IMR-90 (cell line): ENCODE data around the gene CLHC1. TPM values are rescaled to one million over a fixed set of nuclear protein-coding genes. Genes with fewer than 3 reads are reported as not detected.

Source experiments
- ATAC-seq: fragments of 200-7000 bp; cut with Tn5 transposase; 2 replicates; pipeline ENCODE4 v1.9.1; 2020; ENCODE audit warnings: low read depth, mild to moderate bottlenecking, moderate library complexity
- BruUV-seq: library from RNA; stranded (reverse); fragments of 400-500 nt; replicated peaks from 2 replicates; lab custom pipeline; 2021; lab: Mats Ljungman, UMichigan
- CTCF ChIA-PET: fragments of 300-600 bp; formaldehyde crosslinking; extraction: SDS; loops from one replicate; lab custom pipeline; 2021; ENCODE audit warnings: antibody characterized with exemption; lab: Yijun Ruan, JAX
- POLR2A ChIA-PET: fragments of 300-600 bp; sonication (Branson Sonifier 250); formaldehyde crosslinking; loops from one replicate; lab custom pipeline; 2022; ENCODE audit warnings: antibody characterized with exemption; ENCODE audit not compliant: unreplicated experiment; lab: Charles Lee
- DNase-seq: peaks from one replicate; pipeline ENCODE4 v3.0.0; 2013
- H2AFZ ChIP-seq: replicated peaks from 2 replicates; pipeline ENCODE3; 2013; ENCODE audit warnings: low read length, mild to moderate bottlenecking; ENCODE audit not compliant: poor library complexity
- H2AK5ac ChIP-seq: 2 replicates; pipeline ENCODE4 v1.6.1; 2013; ENCODE audit warnings: low read depth, low read length, inconsistent platforms
- H2AK9ac ChIP-seq: replicated peaks from 2 replicates; pipeline ENCODE3; 2013; ENCODE audit warnings: mild to moderate bottlenecking, low read depth, low read length, moderate library complexity; ENCODE audit not compliant: poor library complexity
- H2BK120ac ChIP-seq: 2 replicates; pipeline ENCODE4 v1.6.1; 2013; ENCODE audit warnings: low read depth, low read length, inconsistent platforms
- H2BK15ac ChIP-seq: 3 replicates; pipeline ENCODE4 v1.6.1; 2013; ENCODE audit warnings: low read depth, low read length, inconsistent platforms
- H2BK20ac ChIP-seq: 2 replicates; pipeline ENCODE4 v1.6.1; 2013; ENCODE audit warnings: low read depth, mild to moderate bottlenecking, inconsistent platforms, low read length, moderate library complexity
- H2BK5ac ChIP-seq: 2 replicates; pipeline ENCODE4 v1.6.1; 2013; ENCODE audit warnings: mild to moderate bottlenecking, low read depth, low read length, inconsistent platforms; ENCODE audit not compliant: poor library complexity, severe bottlenecking
- H3K14ac ChIP-seq: replicated peaks from 2 replicates; pipeline ENCODE4 v1.6.1; 2013; ENCODE audit warnings: low read depth, low read length, inconsistent platforms
- H3K18ac ChIP-seq: 2 replicates; pipeline ENCODE4 v1.6.1; 2013; ENCODE audit warnings: low read depth, low read length, control low read depth
- H3K23ac ChIP-seq: 2 replicates; pipeline ENCODE4 v1.6.1; 2013; ENCODE audit warnings: low read depth, low read length, inconsistent platforms
- H3K27ac ChIP-seq: 2 replicates; pipeline ENCODE4 v1.5.1; 2013; ENCODE audit warnings: mild to moderate bottlenecking, control low read depth, low read length; ENCODE audit not compliant: insufficient read depth
- H3K27me3 ChIP-seq: 2 replicates; pipeline ENCODE4 v1.6.1; 2013; ENCODE audit warnings: low read length; ENCODE audit not compliant: control insufficient read depth, insufficient read depth
- H3K36me3 ChIP-seq: 2 replicates; pipeline ENCODE4 v1.6.1; 2013; ENCODE audit warnings: low read length, mixed read lengths; ENCODE audit not compliant: control insufficient read depth, insufficient read depth
- H3K4ac ChIP-seq: 2 replicates; pipeline ENCODE4 v1.6.1; 2013; ENCODE audit warnings: low read depth, low read length, inconsistent platforms
- H3K4me1 ChIP-seq: 2 replicates; pipeline ENCODE4 v1.6.1; 2013; ENCODE audit warnings: low read length, mixed read lengths; ENCODE audit not compliant: control insufficient read depth, insufficient read depth
- H3K4me2 ChIP-seq: 2 replicates; pipeline ENCODE4 v1.6.1; 2013; ENCODE audit warnings: low read depth, mild to moderate bottlenecking, control low read depth, low read length, moderate library complexity
- H3K4me3 ChIP-seq: 2 replicates; pipeline ENCODE4 v1.5.1; 2013; ENCODE audit warnings: low read depth, mild to moderate bottlenecking, control low read depth, low read length, moderate library complexity; ENCODE audit not compliant: insufficient read depth
- H3K56ac ChIP-seq: 2 replicates; pipeline ENCODE4 v1.6.1; 2013; ENCODE audit warnings: low read length, inconsistent platforms; ENCODE audit not compliant: insufficient read depth; ENCODE audit errors: extremely low read depth
- H3K79me1 ChIP-seq, 2 experiments: 2 replicates each; pipeline ENCODE4 v1.6.1; 2013; ENCODE audit warnings: low read length in 2 of 2, inconsistent platforms in 1 of 2, low read depth in 1 of 2
- H3K9ac ChIP-seq: 2 replicates; pipeline ENCODE4 v1.6.1; 2013; ENCODE audit warnings: low read depth, low read length, control low read depth
- H3K9me1 ChIP-seq: 2 replicates; pipeline ENCODE4 v1.6.1; 2013; ENCODE audit warnings: low read length, inconsistent platforms; ENCODE audit not compliant: insufficient read depth
- H3K9me3 ChIP-seq: 2 replicates; pipeline ENCODE4 v1.6.1; 2013; ENCODE audit warnings: low read length; ENCODE audit not compliant: control insufficient read depth, insufficient read depth
- H4K20me1 ChIP-seq: 2 replicates; pipeline ENCODE4 v1.6.1; 2013; ENCODE audit warnings: low read length, inconsistent platforms; ENCODE audit not compliant: insufficient read depth
- H4K5ac ChIP-seq: 2 replicates; pipeline ENCODE4 v1.6.1; 2013; ENCODE audit warnings: mild to moderate bottlenecking, low read depth, low read length, control low read depth
- H4K8ac ChIP-seq, 2 experiments: 2 replicates each; pipeline ENCODE4 v1.6.1; 2013; ENCODE audit warnings: low read depth in 2 of 2, low read length in 2 of 2, control low read depth in 1 of 2, inconsistent platforms in 1 of 2
- H4K91ac ChIP-seq: 2 replicates; pipeline ENCODE4 v1.6.1; 2013; ENCODE audit warnings: low read depth, low read length, inconsistent platforms; ENCODE audit not compliant: insufficient read depth
- BHLHE40 ChIP-seq: fragments of 150-350 bp; IDR thresholded peaks from 2 replicates; pipeline ENCODE4 v1.6.1; 2016; ENCODE audit warnings: mild to moderate bottlenecking, low read depth, low read length
- CEBPB ChIP-seq: IDR thresholded peaks from 2 replicates; pipeline ENCODE4 v1.6.1; 2012; ENCODE audit warnings: low read depth, low read length, improper control_type of control experiment
- CTCF ChIP-seq: conservative IDR thresholded peaks from 2 replicates; pipeline ENCODE4 v1.5.1; 2012; ENCODE audit warnings: mild to moderate bottlenecking, low read depth, low read length, improper control_type of control experiment
- MAFK ChIP-seq: IDR thresholded peaks from 2 replicates; pipeline ENCODE4 v1.6.1; 2012; ENCODE audit warnings: low read depth, low read length, improper control_type of control experiment
- NFE2L2 ChIP-seq: fragments of 150-350 bp; IDR thresholded peaks from 2 replicates; pipeline ENCODE4 v1.6.1; 2016; ENCODE audit warnings: low read depth, mild to moderate bottlenecking, low read length
- POLR2A ChIP-seq: IDR thresholded peaks from 2 replicates; pipeline ENCODE4 v1.6.1; 2012; ENCODE audit warnings: mild to moderate bottlenecking, low read depth, low read length
- RCOR1 ChIP-seq: IDR thresholded peaks from 2 replicates; pipeline ENCODE4 v1.6.1; 2012; ENCODE audit warnings: mild to moderate bottlenecking, low read length, improper control_type of control experiment; ENCODE audit not compliant: insufficient replicate concordance
- RFX5 ChIP-seq: IDR thresholded peaks from 2 replicates; pipeline ENCODE4 v1.8.0; 2012; ENCODE audit warnings: low read depth, mild to moderate bottlenecking, low read length, moderate library complexity
- SMC3 ChIP-seq: fragments of 150-350 bp; IDR thresholded peaks from 2 replicates; pipeline ENCODE4 v1.6.1; 2016; ENCODE audit warnings: low read depth, mild to moderate bottlenecking, antibody characterized with exemption, low read length, moderate library complexity
- WGBS, 2 experiments: methylation state at CpG; one replicate each; pipeline versions ENCODE4 v1.1.5 to v1.1.7; 2013; ENCODE audit warnings: missing lambda C conversion rate in 2 of 2; ENCODE audit not compliant: insufficient read length in 1 of 2; ENCODE audit errors: extremely low coverage in 2 of 2; 5-methylcytosine and 5-hydroxymethylcytosine counted together
- dilution Hi-C: fragments of 300-500 bp; cut with HindIII; formaldehyde crosslinking; loops from one replicate; pipeline ENCODE4 v1.14.3; 2018; ENCODE audit warnings: low sequenced_read_pairs; ENCODE audit not compliant: unreplicated experiment
- in situ Hi-C: fragments of 300-500 bp; cut with MboI; formaldehyde crosslinking; loops from 3 replicates; pipeline ENCODE4 v1.14.3; 2019; ENCODE audit warnings: low sequenced_read_pairs, inconsistent platforms, mixed read lengths
- intact Hi-C: fragments of 100-400 bp; cut with micrococcal nuclease; formaldehyde crosslinking; loops from 2 replicates; pipeline ENCODE4 v1.10.0; 2022
- polyA plus RNA-seq, 3 experiments: library from polyadenylated mRNA; depleted of rRNA; stranded (reverse); fragments of >200 nt; gene quantifications; 2 replicates each; pipeline ENCODE4 v1.2.3, GENCODE V29; 2012; ENCODE audit warnings: low replicate concordance in 1 of 3
- total RNA-seq: library from RNA; depleted of rRNA; stranded (reverse); fragments of >200 nt; gene quantifications from 2 replicates; pipeline ENCODE4 v1.2.3, GENCODE V29; 2012
- TF ChIP-seq, protein P1 (sequence below): fragments of 150-350 bp; IDR thresholded peaks from 2 replicates; pipeline ENCODE4 v1.6.1; 2017; ENCODE audit warnings: mild to moderate bottlenecking, antibody characterized with exemption, low read length, low read depth

The CLHC1 gene
- total and polyA plus RNA-seq, 2 of the 4 experiments (the other 2 are of a cell fraction): 2.3 to 5.3 TPM

DNA sequence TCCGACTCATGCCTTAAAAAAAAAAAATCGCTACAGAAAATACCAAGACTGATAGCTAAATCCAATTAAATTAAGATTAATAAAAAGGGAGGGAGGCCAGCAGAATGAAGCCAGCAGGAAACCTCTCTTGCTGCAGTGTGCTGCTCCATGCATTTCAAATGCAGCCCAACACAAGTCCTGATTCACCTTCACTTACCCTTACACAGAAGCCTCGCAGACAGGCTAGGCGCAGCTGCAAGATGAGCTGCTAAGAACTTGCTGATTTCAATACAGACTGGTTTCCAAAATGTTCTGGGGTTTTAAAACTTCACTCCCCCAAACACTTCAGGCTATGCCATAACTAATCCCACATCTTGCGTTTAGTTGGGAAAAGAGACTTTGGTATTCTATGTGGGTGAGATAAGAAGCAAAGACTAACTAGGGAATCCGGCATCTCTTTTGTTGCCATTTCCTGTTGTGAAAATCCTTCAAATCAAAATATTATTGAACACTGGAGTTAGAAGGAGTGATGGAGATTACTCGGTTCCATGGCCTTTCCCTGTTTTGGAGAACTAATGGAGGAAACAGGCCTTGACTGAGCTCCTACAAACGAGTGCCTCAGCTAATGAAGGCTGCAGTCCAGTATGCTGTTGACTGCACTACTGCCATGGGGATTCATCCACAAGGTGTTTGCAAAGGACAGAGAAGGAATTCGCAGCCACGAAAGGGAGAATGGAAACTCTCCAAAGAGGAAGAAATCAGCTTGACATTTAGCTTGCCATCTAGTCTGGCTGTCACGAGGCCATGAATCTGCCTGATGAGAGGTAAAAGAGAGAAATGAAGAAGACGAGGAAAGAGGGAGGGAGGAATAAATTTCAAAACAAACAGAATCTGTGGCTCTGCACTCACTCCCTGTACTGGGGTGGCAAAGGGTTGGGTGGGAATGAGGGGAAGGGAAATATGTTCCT lies 67.3 kb downstream of the CLHC1 start:
- Histone ChIP-seq H4K5ac (peak overlapping the region; percentile 10; the same call in 1 of the 2 replicates), H2AFZ (no peak overlapping the region), H2BK20ac (peak overlapping the region; percentile 47; the same call in 1 of the 2 replicates), H3K9me3 (no peaks in the 10 kb centered on the region), H4K91ac (peak overlapping the region; percentile 56; the same call in 1 of the 2 replicates), H3K56ac (no peak overlapping the region), H2BK5ac (peak overlapping the region; percentile 27), H3K9ac (no peak overlapping the region), H2AK5ac (peak overlapping the region; percentile 65), H3K4me2 (no peak overlapping the region), H3K14ac (peak overlapping the region; percentile 93; the same call in 1 of the 2 replicates), H2BK120ac (peak overlapping the region; percentile 78), H4K8ac (peak overlapping the region; percentile 5 to 38; a peak in 2 of 4 replicates), H3K4ac (peak overlapping the region; percentile 73), H3K79me1 (peaks cover 16 to 60% of the 10 kb centered on the region in 2 experiments), H2BK15ac (peak overlapping the region; percentile 84; the same call in 2 of the 3 replicates), H4K20me1 (no peaks in the 10 kb centered on the region), H3K18ac (0 out of 2 replicates have a peak overlapping the region, but pooled peaks have one; percentile 34), H3K9me1 (peaks cover 31% of the 10 kb centered on the region), H2AK9ac (peak overlapping the region; percentile 22), H3K36me3 (no peaks in the 10 kb centered on the region), H3K23ac (peak overlapping the region; percentile 20; the same call in 1 of the 2 replicates), H3K27ac (no peak overlapping the region), H3K4me3 (no peak overlapping the region), H3K27me3 (no peaks in the 10 kb centered on the region), H3K4me1 (peaks cover 28% of the 10 kb centered on the region)
- ChIA-PET CTCF (interaction anchor here (2.3 kb wide), 1 partner anchor 116 kb away, joined by 6 read pairs; no protein-coding TSS in a partner anchor), POLR2A (interaction anchor here (0.6 to 1.1 kb wide), 2 partner anchors 114 kb away, joined by 3 read pairs; partner anchors contain the start of gene RTN4)
- intact Hi-C loops (loop anchor here (5.0 kb wide), 1 partner anchor 443 kb away; the partner anchor contains the start of gene EML6), in situ Hi-C loops (loop anchor here (5.0 kb wide), 2 partner anchors 118 to 258 kb away; no protein-coding TSS in a partner anchor), dilution Hi-C loops (loop anchor here (25.0 kb wide), 1 partner anchor 153 kb away; no protein-coding TSS in a partner anchor)
- DNase-seq (no peak), ATAC-seq (no peak)
- 97% methylated on average over 5 of the region's 12 CpGs; no CpG with 5 or more reads in 1 of the 2 experiments for WGBS, 2 experiments
- TF ChIP-seq MAFK (no peak), NFE2L2 (no peak), CTCF (no peak), RCOR1 (no peak), SMC3 (no peak), CEBPB (no peak), BHLHE40 (no peak), POLR2A (no peak), RFX5 (no peak)
- TF ChIP-seq, protein P1, sequence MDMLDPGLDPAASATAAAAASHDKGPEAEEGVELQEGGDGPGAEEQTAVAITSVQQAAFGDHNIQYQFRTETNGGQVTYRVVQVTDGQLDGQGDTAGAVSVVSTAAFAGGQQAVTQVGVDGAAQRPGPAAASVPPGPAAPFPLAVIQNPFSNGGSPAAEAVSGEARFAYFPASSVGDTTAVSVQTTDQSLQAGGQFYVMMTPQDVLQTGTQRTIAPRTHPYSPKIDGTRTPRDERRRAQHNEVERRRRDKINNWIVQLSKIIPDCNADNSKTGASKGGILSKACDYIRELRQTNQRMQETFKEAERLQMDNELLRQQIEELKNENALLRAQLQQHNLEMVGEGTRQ: no peak
- no TSS peak for BruUV-seq
